Astrocyte (in vitro differentiated cells and primary cell): ENCODE measurements around the gene TMEM231. TPM values are rescaled to one million over a fixed set of nuclear protein-coding genes. Genes with fewer than 3 reads are reported as not detected.

Experiments
- DNase-seq: peaks from one replicate; pipeline ENCODE4 v3.0.0-alpha.2; 2010; ENCODE audit warnings: low read depth
- FAIRE-seq: peaks from 2 replicates; lab custom pipeline; 2011; peaks lifted over from hg19 to GRCh38; lab: Jason Lieb, UNC
- H2AFZ ChIP-seq: 2 replicates; pipeline ENCODE4 v1.6.0; 2012; ENCODE audit warnings: low read depth, low read length, inconsistent platforms
- H3K27ac ChIP-seq: 2 replicates; pipeline ENCODE4 v1.5.1; 2011; ENCODE audit warnings: low read depth, low read length, inconsistent platforms
- H3K27me3 ChIP-seq: 2 replicates; pipeline ENCODE4 v1.6.0; 2011; ENCODE audit warnings: low read length, inconsistent platforms; ENCODE audit not compliant: insufficient read depth
- H3K36me3 ChIP-seq: 2 replicates; pipeline ENCODE4 v1.5.1; 2011; ENCODE audit warnings: low read length, inconsistent platforms; ENCODE audit not compliant: insufficient read depth
- H3K4me1 ChIP-seq: 2 replicates; pipeline ENCODE4 v1.5.1; 2011; ENCODE audit warnings: low read length, inconsistent platforms; ENCODE audit not compliant: insufficient read depth
- H3K4me2 ChIP-seq: 2 replicates; pipeline ENCODE4 v1.6.0; 2012; ENCODE audit warnings: low read length, inconsistent platforms
- H3K4me3 ChIP-seq: 2 replicates; pipeline ENCODE4 v1.5.1; 2011; ENCODE audit warnings: low read depth, mild to moderate bottlenecking, low read length, inconsistent platforms; ENCODE audit not compliant: insufficient read depth
- H3K79me2 ChIP-seq: 2 replicates; pipeline ENCODE4 v1.6.0; 2012; ENCODE audit warnings: mild to moderate bottlenecking, low read length, inconsistent platforms; ENCODE audit not compliant: insufficient read depth
- H3K9ac ChIP-seq: 2 replicates; pipeline ENCODE4 v1.6.0; 2012; ENCODE audit warnings: mild to moderate bottlenecking, low read length, inconsistent platforms
- H3K9me3 ChIP-seq: 2 replicates; pipeline ENCODE4 v1.5.1; 2012; ENCODE audit warnings: low read depth, mild to moderate bottlenecking, low read length, inconsistent platforms; ENCODE audit not compliant: insufficient read depth
- H4K20me1 ChIP-seq: 2 replicates; pipeline ENCODE4 v1.6.0; 2012; ENCODE audit warnings: low read length, inconsistent platforms; ENCODE audit not compliant: insufficient read depth
- H3K27ac Mint-ChIP-seq: one replicate; pipeline ENCODE4 v1.8.0; 2021; ENCODE audit warnings: mild to moderate bottlenecking, mixed read lengths; ENCODE audit not compliant: unreplicated experiment
- H3K27me3 Mint-ChIP-seq: one replicate; pipeline ENCODE4 v1.8.0; 2021; ENCODE audit warnings: low read depth, mixed read lengths; ENCODE audit not compliant: unreplicated experiment
- H3K36me3 Mint-ChIP-seq: one replicate; pipeline ENCODE4 v1.8.0; 2021; ENCODE audit warnings: low read depth, mixed read lengths; ENCODE audit not compliant: unreplicated experiment
- H3K4me1 Mint-ChIP-seq: one replicate; pipeline ENCODE4 v1.8.0; 2021; ENCODE audit warnings: low read depth, mixed read lengths; ENCODE audit not compliant: unreplicated experiment
- H3K4me3 Mint-ChIP-seq: one replicate; pipeline ENCODE4 v1.8.0; 2021; ENCODE audit warnings: mild to moderate bottlenecking, moderate library complexity, mixed read lengths; ENCODE audit not compliant: unreplicated experiment
- H3K9me3 Mint-ChIP-seq: one replicate; pipeline ENCODE4 v1.8.0; 2021; ENCODE audit warnings: mild to moderate bottlenecking, mixed read lengths; ENCODE audit not compliant: unreplicated experiment
- CTCF ChIP-seq: IDR thresholded peaks from 2 replicates; pipeline ENCODE4 v1.5.1; 2011; ENCODE audit warnings: low read depth, mild to moderate bottlenecking, inconsistent platforms, low read length, moderate library complexity; ENCODE audit not compliant: insufficient read depth
- EZH2 ChIP-seq: IDR thresholded peaks from 2 replicates; pipeline ENCODE4 v1.6.1; 2012; ENCODE audit warnings: mild to moderate bottlenecking, low read length, inconsistent platforms; ENCODE audit not compliant: insufficient read depth
- total RNA-seq: library from RNA; stranded (reverse); gene quantifications from 2 replicates; pipeline ENCODE4 v1.2.1, GENCODE V29; 2021

TMEM231 gene
- total RNA-seq, 1 donor from 2014 or later = 10.5 TPM

GRCh38 chr16:75506574-75506973, 49.5 kb downstream of the TMEM231 start:
- Histone ChIP-seq H3K9me3 (no peaks in the 10 kb centered on the region), H3K36me3 (no peaks in the 10 kb centered on the region), H3K79me2 (no peaks in the 10 kb centered on the region), H3K27me3 (no peaks in the 10 kb centered on the region), H3K4me2 (peak overlapping the region; percentile 21), H3K4me1 (peaks cover 8% of the 10 kb centered on the region), H3K9ac (no peak overlapping the region), H3K27ac (no peak overlapping the region), H3K4me3 (no peak overlapping the region), H4K20me1 (no peaks in the 10 kb centered on the region), H2AFZ (no peak overlapping the region)
- Mint-ChIP-seq H3K4me3 (no peak overlapping the region), H3K27me3 (peaks cover 7% of the 10 kb centered on the region), H3K9me3 (no peaks in the 10 kb centered on the region), H3K4me1 (peaks cover 10% of the 10 kb centered on the region), H3K27ac (peak overlapping the region; percentile 2), H3K36me3 (no peaks in the 10 kb centered on the region)
- DNase-seq (peak; percentile 58), FAIRE-seq (no peak)
- no peak for TF ChIP-seq EZH2
- TF ChIP-seq CTCF = no peak

DNA sequence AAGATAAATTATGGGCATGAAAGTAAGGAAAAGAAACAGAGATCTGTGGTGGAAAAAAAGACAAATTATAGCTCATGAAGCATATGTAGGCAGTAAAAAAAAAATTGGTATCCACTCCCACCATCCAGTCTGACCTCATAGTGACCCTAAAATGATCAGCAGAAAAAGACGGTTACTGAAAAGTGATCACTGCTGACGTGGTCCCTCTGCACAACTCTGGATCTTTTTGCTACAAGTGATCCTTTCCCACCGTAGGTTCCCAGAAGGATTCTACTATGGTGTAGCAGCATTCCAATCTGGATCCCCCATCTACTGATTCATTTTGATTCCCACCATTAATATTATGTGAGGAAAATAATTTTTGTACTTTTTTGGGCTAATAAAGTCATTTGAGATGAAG, 49.9 kb downstream of the TMEM231 start:
- H3K27me3 ChIP-seq = no peaks in the 10 kb centered on the region
- no peak overlapping the region for H2AFZ ChIP-seq
- TF ChIP-seq EZH2 (no peak), CTCF (no peak)
- H3K27ac Mint-ChIP-seq = no peak overlapping the region
- H3K36me3 ChIP-seq = no peaks in the 10 kb centered on the region
- H3K4me2 ChIP-seq = peak overlapping the region; percentile 21
- H4K20me1 ChIP-seq = no peaks in the 10 kb centered on the region
- H3K4me1 Mint-ChIP-seq = peaks cover 10% of the 10 kb centered on the region
- FAIRE-seq = no peak
- DNase-seq = no peak
- H3K4me3 Mint-ChIP-seq = no peak overlapping the region
- H3K79me2 ChIP-seq = no peaks in the 10 kb centered on the region
- H3K9me3 Mint-ChIP-seq = no peaks in the 10 kb centered on the region
- no peaks in the 10 kb centered on the region for H3K36me3 Mint-ChIP-seq
- H3K9ac ChIP-seq = no peak overlapping the region
- H3K4me3 ChIP-seq = no peak overlapping the region
- no peak overlapping the region for H3K27ac ChIP-seq
- peaks cover 7% of the 10 kb centered on the region for H3K27me3 Mint-ChIP-seq
- H3K4me1 ChIP-seq = peaks cover 8% of the 10 kb centered on the region
- no peaks in the 10 kb centered on the region for H3K9me3 ChIP-seq

DNA sequence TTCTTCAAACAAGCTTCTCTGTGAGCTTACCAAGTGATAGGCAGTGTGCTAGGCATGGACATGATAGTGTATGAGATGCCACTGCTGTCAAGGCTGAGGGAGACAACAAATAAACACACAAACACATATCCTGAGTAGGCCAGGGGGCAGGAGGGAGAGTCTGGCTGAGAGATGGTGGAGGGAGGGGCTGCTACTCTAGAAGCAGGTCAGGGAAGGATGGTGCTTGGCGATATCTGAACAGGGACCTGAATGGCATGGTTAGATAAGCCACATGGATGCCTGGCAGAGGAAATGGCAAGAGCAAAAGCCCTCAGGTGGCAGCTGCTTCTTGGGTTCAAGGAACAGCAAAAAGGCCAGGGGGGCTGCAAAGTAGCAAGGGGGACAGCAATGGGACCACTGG, 52.3 kb downstream of the TMEM231 start:
- no peak for TF ChIP-seq CTCF
- TF ChIP-seq EZH2 = no peak
- Mint-ChIP-seq H3K27me3 (peaks cover 7% of the 10 kb centered on the region), H3K27ac (no peak overlapping the region), H3K4me1 (peaks cover 8% of the 10 kb centered on the region), H3K36me3 (no peaks in the 10 kb centered on the region), H3K4me3 (no peak overlapping the region), H3K9me3 (no peaks in the 10 kb centered on the region)
- no peak overlapping the region for H3K27ac ChIP-seq
- no peak overlapping the region for H3K9ac ChIP-seq
- H3K9me3 ChIP-seq = no peaks in the 10 kb centered on the region
- H3K79me2 ChIP-seq = no peaks in the 10 kb centered on the region
- no peaks in the 10 kb centered on the region for H3K36me3 ChIP-seq
- FAIRE-seq (no peak), DNase-seq (no peak)
- no peak overlapping the region for H3K4me3 ChIP-seq
- no peak overlapping the region for H3K4me2 ChIP-seq
- H3K27me3 ChIP-seq = no peaks in the 10 kb centered on the region
- H3K4me1 ChIP-seq = no peaks in the 10 kb centered on the region
- no peaks in the 10 kb centered on the region for H4K20me1 ChIP-seq
- H2AFZ ChIP-seq = no peak overlapping the region
